Measurements from ENCODE around the gene BBX.
A peak's percentile ranks its signal among the peaks of the same experiment; 100 is the strongest.

The BBX gene

DNA sequence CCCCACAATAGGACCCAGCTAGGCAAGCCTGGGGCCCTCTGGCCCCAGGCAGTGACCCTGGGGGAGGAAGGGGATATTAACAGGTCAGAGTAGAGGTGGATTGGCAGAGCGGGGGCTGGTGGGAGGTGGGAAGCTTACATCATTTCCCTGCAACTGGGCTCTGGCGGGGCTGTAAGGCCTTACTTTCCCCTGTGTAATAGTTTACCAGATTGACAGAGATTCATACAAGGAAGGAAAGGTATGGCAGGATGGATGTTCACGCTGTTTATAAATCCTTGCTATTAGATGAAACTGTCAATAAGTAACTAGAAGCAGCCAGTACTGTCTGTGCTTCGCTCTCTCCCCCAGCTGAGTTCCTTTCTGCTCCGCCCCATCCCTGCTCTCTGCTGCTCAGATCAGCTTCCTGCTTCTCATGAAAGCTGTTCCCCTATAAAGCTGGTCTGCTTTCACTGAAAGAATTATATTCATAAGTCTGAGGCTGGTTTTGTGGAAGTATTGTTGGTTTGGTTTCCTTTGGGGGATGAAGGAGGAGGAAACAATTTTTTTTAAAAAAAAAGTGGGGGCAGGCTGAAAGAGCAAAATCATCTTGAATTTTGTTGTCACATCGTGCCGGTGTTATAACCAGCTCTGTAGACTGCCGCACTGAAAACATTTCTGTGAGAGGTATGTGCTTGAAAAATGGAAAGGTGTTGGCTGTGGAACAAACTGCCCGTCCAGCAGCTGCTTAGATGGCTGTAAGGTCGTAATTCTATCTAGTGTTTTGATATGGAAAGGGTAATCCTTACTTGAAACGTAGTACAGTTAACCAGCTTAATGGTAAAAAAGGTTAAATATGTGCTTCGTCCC, 76.4 kb downstream of the BBX start:
- no peak for DNase-seq (ENCODE audit: low spot score)
- peaks cover 0 to 1% of the 10 kb centered on the region in 2 donors for H3K36me3 ChIP-seq (replicated peaks in 1 of 2; ENCODE audit: control insufficient read depth in 2 of 2, insufficient read depth in 2 of 2, low read length in 2 of 2)
- peaks cover 8% of the 10 kb centered on the region in 2 donors for H3K4me1 ChIP-seq (ENCODE audit: control insufficient read depth in 2 of 2, insufficient read depth in 1 of 2, low read depth in 1 of 2, low read length in 2 of 2)
- no peaks in the 10 kb centered on the region for H3K27me3 ChIP-seq (ENCODE audit: control insufficient read depth in 3 of 3, insufficient read depth in 3 of 3, low read depth in 1 of 3, low read length in 3 of 3)
- peaks cover 2 to 9% of the 10 kb centered on the region in 2 donors for H3K9me3 ChIP-seq (replicated peaks in 1 of 2; ENCODE audit: control insufficient read depth in 2 of 2, insufficient read depth in 1 of 2, low read depth in 1 of 2, low read length in 2 of 2)
- H2AK5ac ChIP-seq (ENCODE audit: low read depth, low read length), result no peak overlapping the region
- peak overlapping the region; percentile 6 for H3K27ac ChIP-seq (replicated peaks; ENCODE audit: low read length)
- no peak overlapping the region for H3K18ac ChIP-seq (ENCODE audit: low read length)
- no peak overlapping the region for H3K9ac ChIP-seq (ENCODE audit: low read depth, low read length, poor library complexity)
- H2BK15ac ChIP-seq (ENCODE audit: low read length), result no peak overlapping the region
- H3K14ac ChIP-seq (ENCODE audit: low read length), result no peak overlapping the region
- H2BK5ac ChIP-seq (ENCODE audit: low read length), result no peak overlapping the region
- no peak overlapping the region for H3K4ac ChIP-seq (ENCODE audit: low read length)
- no peaks in the 10 kb centered on the region for H3K79me1 ChIP-seq (ENCODE audit: low read depth, low read length)
- H2AFZ ChIP-seq (ENCODE audit: low read length), result peak overlapping the region; percentile 60
- H3K4me2 ChIP-seq (ENCODE audit: insufficient read depth, low read length, poor library complexity, severe bottlenecking), result peak overlapping the region; percentile 46
- no peak overlapping the region for H4K8ac ChIP-seq (ENCODE audit: low read depth, low read length)
- no peak overlapping the region for H4K91ac ChIP-seq (ENCODE audit: low read depth, low read length, poor library complexity)
- WGBS, 2 donors (ENCODE audit: extremely low coverage in 2 of 2, insufficient read length in 2 of 2, insufficient replicate concordance in 1 of 2), result no CpG with 5 or more reads among the region's 12 CpGs
- no peak overlapping the region for H2BK120ac ChIP-seq (ENCODE audit: low read depth, low read length)
- H3K23ac ChIP-seq (ENCODE audit: low read depth, low read length, poor library complexity), result no peak overlapping the region
- peak overlapping the region in 1 of 2 donors; percentile 43 for H3K4me3 ChIP-seq (ENCODE audit: low read length in 2 of 2)
- no peak overlapping the region for H2BK12ac ChIP-seq (ENCODE audit: low read length)

DNA sequence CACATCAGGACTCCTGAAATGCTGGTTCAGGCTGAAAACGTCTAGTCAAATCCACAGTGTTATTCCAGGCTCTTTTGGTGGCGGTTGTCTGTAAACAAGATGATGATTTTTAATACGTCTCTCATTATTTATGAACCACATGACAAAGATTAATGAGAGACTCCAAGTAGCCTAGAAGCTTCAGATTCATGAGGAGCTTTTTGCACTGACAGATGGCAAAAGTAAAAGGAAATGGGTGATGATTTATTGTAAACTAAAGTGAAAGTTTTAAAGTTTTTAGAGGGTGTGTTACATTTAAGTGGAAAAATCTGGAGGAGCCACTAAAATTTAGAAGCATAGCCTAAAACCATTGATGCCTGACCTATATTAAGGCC, 77.0 kb downstream of the BBX start:
- no peak overlapping the region for H3K18ac ChIP-seq (ENCODE audit: low read length)
- peak overlapping the region; percentile 60 for H2AFZ ChIP-seq (ENCODE audit: low read length)
- no peak overlapping the region for H2AK5ac ChIP-seq (ENCODE audit: low read depth, low read length)
- H3K79me1 ChIP-seq (ENCODE audit: low read depth, low read length), result no peaks in the 10 kb centered on the region
- H3K4me3 ChIP-seq (ENCODE audit: low read length in 2 of 2), result peak overlapping the region in 1 of 2 donors; percentile 43
- H2BK15ac ChIP-seq (ENCODE audit: low read length), result no peak overlapping the region
- no peak overlapping the region for H4K8ac ChIP-seq (ENCODE audit: low read depth, low read length)
- H3K36me3 ChIP-seq (replicated peaks in 1 of 2; ENCODE audit: control insufficient read depth in 2 of 2, insufficient read depth in 2 of 2, low read length in 2 of 2), result peaks cover 0 to 1% of the 10 kb centered on the region in 2 donors
- no peak overlapping the region for H2BK120ac ChIP-seq (ENCODE audit: low read depth, low read length)
- no peak overlapping the region for H3K4me2 ChIP-seq (ENCODE audit: insufficient read depth, low read length, poor library complexity, severe bottlenecking)
- no peak overlapping the region for H3K14ac ChIP-seq (ENCODE audit: low read length)
- no peak overlapping the region for H3K4ac ChIP-seq (ENCODE audit: low read length)
- no peak overlapping the region for H3K9ac ChIP-seq (ENCODE audit: low read depth, low read length, poor library complexity)
- no peak overlapping the region for H3K23ac ChIP-seq (ENCODE audit: low read depth, low read length, poor library complexity)
- H3K9me3 ChIP-seq (replicated peaks in 1 of 2; ENCODE audit: control insufficient read depth in 2 of 2, insufficient read depth in 1 of 2, low read depth in 1 of 2, low read length in 2 of 2), result peaks cover 2 to 9% of the 10 kb centered on the region in 2 donors
- H3K27ac ChIP-seq (replicated peaks; ENCODE audit: low read length), result no peak overlapping the region
- WGBS, 2 donors (ENCODE audit: extremely low coverage in 2 of 2, insufficient read length in 2 of 2, insufficient replicate concordance in 1 of 2), result no CpG with 5 or more reads among the region's 3 CpGs
- peaks cover 5 to 7% of the 10 kb centered on the region in 2 donors for H3K4me1 ChIP-seq (ENCODE audit: control insufficient read depth in 2 of 2, insufficient read depth in 1 of 2, low read depth in 1 of 2, low read length in 2 of 2)
- H3K27me3 ChIP-seq (ENCODE audit: control insufficient read depth in 3 of 3, insufficient read depth in 3 of 3, low read depth in 1 of 3, low read length in 3 of 3), result no peaks in the 10 kb centered on the region
- no peak overlapping the region for H4K91ac ChIP-seq (ENCODE audit: low read depth, low read length, poor library complexity)
- DNase-seq (ENCODE audit: low spot score), result no peak
- no peak overlapping the region for H2BK12ac ChIP-seq (ENCODE audit: low read length)
- no peak overlapping the region for H2BK5ac ChIP-seq (ENCODE audit: low read length)

DNA sequence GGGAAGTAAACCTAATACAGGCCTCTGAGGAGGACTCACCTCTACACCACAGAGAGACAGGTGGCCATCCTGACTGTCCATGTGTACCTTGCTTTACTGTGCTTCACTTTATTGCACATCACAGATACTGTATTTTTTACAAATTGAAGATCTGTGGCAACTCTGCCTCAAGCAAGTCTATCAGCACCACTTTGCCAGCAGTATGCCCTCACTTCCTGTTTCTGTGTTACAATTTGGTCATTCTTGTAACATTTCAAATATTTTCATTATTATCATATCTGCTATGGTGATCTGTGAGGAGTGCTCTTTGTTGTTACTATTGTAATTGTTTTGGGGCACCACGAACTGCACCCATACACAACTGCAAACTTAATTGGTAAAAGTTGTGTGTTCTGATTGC, 78.0 kb downstream of the BBX start:
- WGBS, 2 donors (ENCODE audit: extremely low coverage in 2 of 2, insufficient read length in 2 of 2, insufficient replicate concordance in 1 of 2), result no CpG with 5 or more reads among the region's 1 CpG

DNA sequence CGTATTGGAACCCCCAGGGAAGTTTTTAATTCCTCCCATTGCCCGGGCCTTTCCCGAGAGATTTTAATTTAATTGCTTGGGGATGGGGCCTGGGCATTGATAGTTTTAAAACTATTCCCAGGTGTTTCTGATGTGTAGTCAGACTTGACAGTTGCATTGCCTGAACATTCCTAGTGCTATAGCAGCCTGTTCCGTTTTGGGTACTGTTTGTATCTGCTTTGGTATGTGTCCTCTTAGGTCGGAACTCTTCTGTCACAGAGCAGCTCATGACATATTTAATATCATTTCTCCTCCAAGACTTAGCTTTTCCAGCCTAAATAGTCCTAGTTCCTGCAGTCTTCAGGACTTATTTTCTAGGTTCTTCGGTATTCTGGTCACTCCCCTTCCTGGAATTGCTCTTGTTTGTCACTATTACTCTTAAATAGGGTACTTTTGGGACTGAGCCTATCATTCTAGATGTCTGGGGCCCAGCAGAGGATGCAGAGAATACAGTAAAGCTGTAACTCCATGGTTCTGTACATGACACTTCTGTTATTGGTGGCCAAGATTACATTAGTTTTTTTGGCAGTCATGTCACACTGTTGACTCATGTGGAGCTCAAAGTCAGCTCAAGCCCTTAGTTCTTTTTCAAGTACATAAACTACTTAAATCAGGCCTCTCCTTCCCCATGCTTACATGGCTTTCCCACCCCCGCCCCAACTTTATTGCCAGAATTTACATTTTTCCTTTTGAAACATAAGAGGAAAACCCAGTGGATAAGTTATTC, 81.5 kb downstream of the BBX start:
- Histone ChIP-seq H3K18ac (ENCODE audit: low read length) (no peak overlapping the region), H2BK15ac (ENCODE audit: low read length) (no peak overlapping the region), H2BK5ac (ENCODE audit: low read length) (no peak overlapping the region), H3K27ac (replicated peaks; ENCODE audit: low read length) (no peak overlapping the region), H3K36me3 (replicated peaks in 1 of 2; ENCODE audit: control insufficient read depth in 2 of 2, insufficient read depth in 2 of 2, low read length in 2 of 2) (peaks cover 0 to 1% of the 10 kb centered on the region in 2 donors), H2BK12ac (ENCODE audit: low read length) (no peak overlapping the region), H2AFZ (ENCODE audit: low read length) (no peak overlapping the region), H3K27me3 (ENCODE audit: control insufficient read depth in 3 of 3, insufficient read depth in 3 of 3, low read depth in 1 of 3, low read length in 3 of 3) (no peaks in the 10 kb centered on the region), H3K14ac (ENCODE audit: low read length) (no peak overlapping the region), H3K9ac (ENCODE audit: low read depth, low read length, poor library complexity) (no peak overlapping the region), H3K4me2 (ENCODE audit: insufficient read depth, low read length, poor library complexity, severe bottlenecking) (no peak overlapping the region), H4K8ac (ENCODE audit: low read depth, low read length) (no peak overlapping the region), H2AK5ac (ENCODE audit: low read depth, low read length) (no peak overlapping the region), H3K79me1 (ENCODE audit: low read depth, low read length) (no peaks in the 10 kb centered on the region), H3K23ac (ENCODE audit: low read depth, low read length, poor library complexity) (no peak overlapping the region), H4K91ac (ENCODE audit: low read depth, low read length, poor library complexity) (no peak overlapping the region), H3K9me3 (replicated peaks in 1 of 2; ENCODE audit: control insufficient read depth in 2 of 2, insufficient read depth in 1 of 2, low read depth in 1 of 2, low read length in 2 of 2) (peaks cover 2 to 16% of the 10 kb centered on the region in 2 donors), H3K4ac (ENCODE audit: low read length) (no peak overlapping the region), H2BK120ac (ENCODE audit: low read depth, low read length) (no peak overlapping the region), H3K4me1 (ENCODE audit: control insufficient read depth in 2 of 2, insufficient read depth in 1 of 2, low read depth in 1 of 2, low read length in 2 of 2) (peaks cover 3% of the 10 kb centered on the region in 2 donors), H3K4me3 (ENCODE audit: low read length in 2 of 2) (no peak overlapping the region)
- WGBS, 2 donors (ENCODE audit: extremely low coverage in 2 of 2, insufficient read length in 2 of 2, insufficient replicate concordance in 1 of 2), result no CpG with 5 or more reads among the region's 7 CpGs
- no peak for DNase-seq (ENCODE audit: low spot score)

More for the DNA sequence above, 78.0 kb downstream of the BBX start:
- H2BK120ac ChIP-seq (ENCODE audit: low read depth, low read length), result no peak overlapping the region
- no peak overlapping the region for H3K9ac ChIP-seq (ENCODE audit: low read depth, low read length, poor library complexity)
- no peak overlapping the region for H2AFZ ChIP-seq (ENCODE audit: low read length)
- H3K79me1 ChIP-seq (ENCODE audit: low read depth, low read length), result no peaks in the 10 kb centered on the region
- no peak overlapping the region for H4K91ac ChIP-seq (ENCODE audit: low read depth, low read length, poor library complexity)
- no peak overlapping the region for H2BK12ac ChIP-seq (ENCODE audit: low read length)
- no peak overlapping the region for H4K8ac ChIP-seq (ENCODE audit: low read depth, low read length)
- no peaks in the 10 kb centered on the region for H3K27me3 ChIP-seq (ENCODE audit: control insufficient read depth in 3 of 3, insufficient read depth in 3 of 3, low read depth in 1 of 3, low read length in 3 of 3)
- no peak for DNase-seq (ENCODE audit: low spot score)
- peaks cover 5 to 7% of the 10 kb centered on the region in 2 donors for H3K4me1 ChIP-seq (ENCODE audit: control insufficient read depth in 2 of 2, insufficient read depth in 1 of 2, low read depth in 1 of 2, low read length in 2 of 2)
- H3K23ac ChIP-seq (ENCODE audit: low read depth, low read length, poor library complexity), result no peak overlapping the region
- no peak overlapping the region for H3K18ac ChIP-seq (ENCODE audit: low read length)
- H2BK5ac ChIP-seq (ENCODE audit: low read length), result no peak overlapping the region
- no peak overlapping the region for H3K4ac ChIP-seq (ENCODE audit: low read length)
- H3K27ac ChIP-seq (replicated peaks; ENCODE audit: low read length), result no peak overlapping the region
- no peak overlapping the region for H3K4me3 ChIP-seq (ENCODE audit: low read length in 2 of 2)
- no peak overlapping the region for H3K14ac ChIP-seq (ENCODE audit: low read length)
- no peak overlapping the region for H3K4me2 ChIP-seq (ENCODE audit: insufficient read depth, low read length, poor library complexity, severe bottlenecking)
- peaks cover 0 to 1% of the 10 kb centered on the region in 2 donors for H3K36me3 ChIP-seq (replicated peaks in 1 of 2; ENCODE audit: control insufficient read depth in 2 of 2, insufficient read depth in 2 of 2, low read length in 2 of 2)
- H2BK15ac ChIP-seq (ENCODE audit: low read length), result no peak overlapping the region
- no peak overlapping the region for H2AK5ac ChIP-seq (ENCODE audit: low read depth, low read length)
- H3K9me3 ChIP-seq (replicated peaks in 1 of 2; ENCODE audit: control insufficient read depth in 2 of 2, insufficient read depth in 1 of 2, low read depth in 1 of 2, low read length in 2 of 2), result peaks cover 2 to 9% of the 10 kb centered on the region in 2 donors
